ENCODE results near the gene MPHOSPH8. TPM values are rescaled to one million over a fixed set of nuclear protein-coding genes. Genes with fewer than 3 reads are reported as not detected.

The MPHOSPH8 gene
- total and polyA plus RNA-seq, 2 of the 4 experiments (the other 2 are of a cell fraction): 11.7 to 16.4 TPM

GRCh38 chr13:19672990-19673389, 39.5 kb downstream of the MPHOSPH8 start:
- no peak overlapping the region for H3K4me2 ChIP-seq (ENCODE audit: low read depth, low read length)
- ATAC-seq (ENCODE audit: low read depth) (no peak), DNase-seq (no peak)
- no peak overlapping the region for H3K4ac ChIP-seq (ENCODE audit: low read depth, low read length)
- peaks cover 3% of the 10 kb centered on the region for H3K4me1 ChIP-seq (ENCODE audit: control insufficient read depth, insufficient read depth, low read length)
- no peak overlapping the region for H2AK9ac ChIP-seq (replicated peaks; ENCODE audit: low read depth, low read length, poor library complexity)
- no peak overlapping the region for H2BK120ac ChIP-seq (ENCODE audit: low read depth, low read length)
- H4K91ac ChIP-seq (ENCODE audit: insufficient read depth, low read depth, low read length): no peak overlapping the region
- H2BK15ac ChIP-seq (ENCODE audit: low read depth, low read length): no peak overlapping the region
- WGBS, 2 experiments (ENCODE audit: extremely low coverage in 2 of 2, insufficient read length in 1 of 2): 100% methylated on average over 1 of the region's 5 CpGs; no CpG with 5 or more reads in 1 of the 2 experiments
- TF ChIP-seq MAFK (IDR thresholded peaks at IDR 0.05; ENCODE audit: low read depth, low read length) (no peak), RAD21 (IDR thresholded peaks at IDR 0.05; ENCODE audit: low read length) (no peak), FOS (IDR thresholded peaks at IDR 0.05; ENCODE audit: low read depth, low read length) (no peak), MXI1 (IDR thresholded peaks at IDR 0.05; ENCODE audit: borderline replicate concordance, low read depth, low read length) (no peak), SMC3 (IDR thresholded peaks at IDR 0.05; ENCODE audit: low read depth, low read length) (no peak), POLR2A (IDR thresholded peaks at IDR 0.05; ENCODE audit: low read depth, low read length) (no peak), CHD1 (IDR thresholded peaks at IDR 0.05; ENCODE audit: low read depth, low read length) (no peak), ELK1 (IDR thresholded peaks at IDR 0.05; ENCODE audit: borderline replicate concordance, low read depth, low read length) (no peak), RFX5 (IDR thresholded peaks at IDR 0.05; ENCODE audit: low read depth, low read length) (no peak), BHLHE40 (IDR thresholded peaks at IDR 0.05; ENCODE audit: low read depth, low read length) (no peak), MAZ (IDR thresholded peaks at IDR 0.05; ENCODE audit: borderline replicate concordance, low read depth, low read length) (no peak), USF2 (IDR thresholded peaks at IDR 0.05; ENCODE audit: low read depth, low read length) (no peak), RCOR1 (IDR thresholded peaks at IDR 0.05; ENCODE audit: insufficient replicate concordance, low read length) (no peak), CEBPB (IDR thresholded peaks at IDR 0.05; ENCODE audit: low read depth, low read length) (no peak), CTCF (conservative IDR thresholded peaks at IDR 0.05; ENCODE audit: low read depth, low read length) (no peak), NFE2L2 (IDR thresholded peaks at IDR 0.05; ENCODE audit: low read depth, low read length) (no peak)
- H3K9ac ChIP-seq (ENCODE audit: low read depth, low read length): no peak overlapping the region
- no peaks in the 10 kb centered on the region for H4K20me1 ChIP-seq (ENCODE audit: insufficient read depth, low read length)
- no peak overlapping the region for H4K5ac ChIP-seq (ENCODE audit: low read depth, low read length)
- no peak overlapping the region for H2AK5ac ChIP-seq (ENCODE audit: low read depth, low read length)
- no peak overlapping the region for H3K23ac ChIP-seq (ENCODE audit: low read depth, low read length)
- no peak overlapping the region for H2BK5ac ChIP-seq (ENCODE audit: low read depth, low read length, poor library complexity, severe bottlenecking)
- H3K56ac ChIP-seq (ENCODE audit: extremely low read depth, insufficient read depth, low read length): no peak overlapping the region
- peaks cover 5% of the 10 kb centered on the region for H3K9me1 ChIP-seq (ENCODE audit: insufficient read depth, low read length)
- H3K36me3 ChIP-seq (ENCODE audit: control insufficient read depth, insufficient read depth, low read length): peaks cover 59% of the 10 kb centered on the region
- dilution Hi-C loops (cut with HindIII; ENCODE audit: low sequenced_read_pairs, unreplicated experiment) (no loop called here), intact Hi-C loops (cut with micrococcal nuclease) (no loop called here), in situ Hi-C loops (cut with MboI; ENCODE audit: low sequenced_read_pairs) (loop anchor here (10.0 to 25.0 kb wide), 2 partner anchors 102 to 314 kb away; no protein-coding TSS in a partner anchor)
- BruUV-seq (replicated peaks): no TSS peak
- H2AFZ ChIP-seq (replicated peaks; ENCODE audit: low read length, poor library complexity): no peak overlapping the region
- H3K14ac ChIP-seq (replicated peaks; ENCODE audit: low read depth, low read length): no peak overlapping the region
- H3K18ac ChIP-seq (ENCODE audit: low read depth, low read length): no peak overlapping the region
- peaks cover 5 to 15% of the 10 kb centered on the region in 2 experiments for H3K79me1 ChIP-seq (ENCODE audit: low read depth in 1 of 2, low read length in 2 of 2)
- no peak overlapping the region for H2BK20ac ChIP-seq (ENCODE audit: low read depth, low read length)
- H3K9me3 ChIP-seq (ENCODE audit: control insufficient read depth, insufficient read depth, low read length): no peaks in the 10 kb centered on the region
- H3K27me3 ChIP-seq (ENCODE audit: control insufficient read depth, insufficient read depth, low read length): no peaks in the 10 kb centered on the region
- ChIA-PET CTCF (no interaction called here), POLR2A (ENCODE audit: unreplicated experiment) (no interaction called here)
- no peak overlapping the region for H4K8ac ChIP-seq (ENCODE audit: low read depth in 2 of 2, low read length in 2 of 2)
- H3K27ac ChIP-seq (ENCODE audit: insufficient read depth, low read length): no peak overlapping the region
- H3K4me3 ChIP-seq (ENCODE audit: insufficient read depth, low read depth, low read length): no peak overlapping the region
